ENCODE data around the gene SCNN1G. TPM values are rescaled to one million over a fixed set of nuclear protein-coding genes. Genes with fewer than 3 reads are reported as not detected.

Gene SCNN1G
- total RNA-seq, 1 donor from 2014 or later, result not detected

DNA sequence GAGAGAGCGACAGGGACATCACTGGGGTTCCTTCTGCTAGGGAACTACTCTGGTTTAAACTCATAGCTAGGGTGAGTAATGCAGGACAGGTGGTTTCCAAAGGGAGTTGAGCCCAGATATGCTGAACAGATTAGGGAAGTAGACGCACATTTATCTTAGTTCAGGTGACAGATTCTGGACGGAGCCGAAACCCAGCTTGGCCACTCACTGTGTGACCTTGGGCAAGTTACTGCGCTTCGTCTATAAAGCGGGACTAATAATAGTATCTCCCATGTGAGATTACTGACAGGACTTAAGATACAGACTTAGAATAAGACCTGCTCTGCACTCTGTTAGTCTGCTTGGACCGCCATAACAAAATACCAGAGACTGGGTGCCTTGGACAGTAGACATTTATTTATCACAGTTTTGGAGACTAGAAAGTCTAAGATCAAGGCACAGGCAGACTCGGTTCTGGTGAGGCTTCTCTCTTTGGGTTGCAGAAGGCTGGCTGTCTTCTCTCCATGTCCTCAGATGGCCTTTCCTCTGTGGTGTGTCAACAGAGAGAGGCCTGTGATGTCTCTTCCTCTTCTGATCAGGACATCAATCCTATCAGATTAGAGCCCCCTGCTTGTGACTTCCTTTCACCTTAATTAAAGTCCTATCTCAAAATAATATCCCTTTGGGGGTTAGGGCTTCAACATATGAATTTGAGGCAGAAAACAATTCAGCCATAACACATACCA is 12.1 kb downstream of the SCNN1G start:
- FAIRE-seq, result no peak

DNA sequence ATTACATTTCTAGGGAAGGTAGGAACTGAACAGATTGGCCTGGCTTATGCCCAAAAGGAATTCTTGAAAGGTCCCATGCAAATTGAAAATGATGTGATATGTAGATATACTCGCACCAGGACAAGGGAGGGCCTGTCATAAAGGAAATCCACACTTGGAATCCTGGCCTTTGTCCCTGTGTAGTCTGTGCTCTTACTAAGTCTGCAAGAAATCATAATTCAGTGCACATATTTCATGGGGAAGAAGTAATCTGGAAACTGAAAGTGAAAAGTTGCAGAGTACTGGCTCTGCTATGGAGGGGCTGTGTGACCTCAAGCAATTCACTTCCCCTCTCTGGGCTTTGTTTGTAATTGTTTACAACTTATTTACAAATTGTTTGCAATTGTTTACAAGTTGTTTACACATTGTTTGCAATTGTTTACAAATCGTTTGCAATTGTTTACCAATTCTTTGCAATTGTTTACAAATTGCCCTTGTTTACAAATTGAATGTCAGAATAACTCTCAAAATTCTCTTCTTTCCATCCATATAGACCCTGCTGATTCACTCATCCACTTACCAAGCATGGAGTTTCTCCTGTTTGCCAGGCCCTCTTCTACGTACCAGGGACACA is 12.9 kb downstream of the SCNN1G start:
- FAIRE-seq (peak; percentile 79), DNase-seq (ENCODE audit: low read depth) (no peak)
- Histone ChIP-seq H3K4me3 (ENCODE audit: low read depth, low read length) (no peak overlapping the region), H3K27me3 (ENCODE audit: control insufficient read depth, insufficient read depth, low read length) (no peaks in the 10 kb centered on the region), H3K36me3 (ENCODE audit: control insufficient read depth, insufficient read depth, low read length) (no peaks in the 10 kb centered on the region)
- TF ChIP-seq, protein P1, sequence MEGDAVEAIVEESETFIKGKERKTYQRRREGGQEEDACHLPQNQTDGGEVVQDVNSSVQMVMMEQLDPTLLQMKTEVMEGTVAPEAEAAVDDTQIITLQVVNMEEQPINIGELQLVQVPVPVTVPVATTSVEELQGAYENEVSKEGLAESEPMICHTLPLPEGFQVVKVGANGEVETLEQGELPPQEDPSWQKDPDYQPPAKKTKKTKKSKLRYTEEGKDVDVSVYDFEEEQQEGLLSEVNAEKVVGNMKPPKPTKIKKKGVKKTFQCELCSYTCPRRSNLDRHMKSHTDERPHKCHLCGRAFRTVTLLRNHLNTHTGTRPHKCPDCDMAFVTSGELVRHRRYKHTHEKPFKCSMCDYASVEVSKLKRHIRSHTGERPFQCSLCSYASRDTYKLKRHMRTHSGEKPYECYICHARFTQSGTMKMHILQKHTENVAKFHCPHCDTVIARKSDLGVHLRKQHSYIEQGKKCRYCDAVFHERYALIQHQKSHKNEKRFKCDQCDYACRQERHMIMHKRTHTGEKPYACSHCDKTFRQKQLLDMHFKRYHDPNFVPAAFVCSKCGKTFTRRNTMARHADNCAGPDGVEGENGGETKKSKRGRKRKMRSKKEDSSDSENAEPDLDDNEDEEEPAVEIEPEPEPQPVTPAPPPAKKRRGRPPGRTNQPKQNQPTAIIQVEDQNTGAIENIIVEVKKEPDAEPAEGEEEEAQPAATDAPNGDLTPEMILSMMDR (IDR thresholded peaks at IDR 0.05; ENCODE audit: insufficient read depth, low read length, severe bottlenecking), result no peak

More for the DNA sequence above, 12.1 kb downstream of the SCNN1G start:
- no peaks in the 10 kb centered on the region for H3K36me3 ChIP-seq (ENCODE audit: control insufficient read depth, insufficient read depth, low read length)
- TF ChIP-seq, protein P1 (IDR thresholded peaks at IDR 0.05; ENCODE audit: insufficient read depth, low read length, severe bottlenecking), result no peak
- DNase-seq (ENCODE audit: low read depth), result no peak
- H3K4me3 ChIP-seq (ENCODE audit: low read depth, low read length), result no peak overlapping the region
- H3K27me3 ChIP-seq (ENCODE audit: control insufficient read depth, insufficient read depth, low read length), result no peaks in the 10 kb centered on the region

DNA sequence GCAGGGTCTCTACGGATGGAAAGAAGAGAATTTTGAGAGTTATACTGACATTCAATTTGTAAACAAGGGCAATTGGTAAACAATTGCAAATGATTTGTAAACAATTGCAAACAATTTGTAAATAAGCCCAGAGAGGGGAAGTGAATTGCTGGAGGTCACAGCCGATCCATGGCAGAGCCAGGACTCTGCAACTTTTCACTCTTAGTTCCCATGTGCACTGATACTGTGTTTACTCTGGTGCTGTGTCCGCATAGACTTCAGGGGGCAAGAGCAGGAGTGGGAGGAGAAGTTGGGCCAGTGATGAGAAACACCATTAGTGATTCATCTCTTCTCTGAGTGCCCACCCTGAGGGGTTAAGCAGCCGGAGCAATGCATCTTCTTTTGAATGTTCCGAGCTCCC is 14.0 kb downstream of the SCNN1G start:
- DNase-seq (ENCODE audit: low read depth), result no peak
- peaks cover 4% of the 10 kb centered on the region for H3K27me3 ChIP-seq (ENCODE audit: control insufficient read depth, insufficient read depth, low read length)
- H3K36me3 ChIP-seq (ENCODE audit: control insufficient read depth, insufficient read depth, low read length), result no peaks in the 10 kb centered on the region
- no peak for FAIRE-seq
- H3K4me3 ChIP-seq (ENCODE audit: low read depth, low read length), result no peak overlapping the region
- TF ChIP-seq, protein P1 (IDR thresholded peaks at IDR 0.05; ENCODE audit: insufficient read depth, low read length, severe bottlenecking), result no peak

DNA sequence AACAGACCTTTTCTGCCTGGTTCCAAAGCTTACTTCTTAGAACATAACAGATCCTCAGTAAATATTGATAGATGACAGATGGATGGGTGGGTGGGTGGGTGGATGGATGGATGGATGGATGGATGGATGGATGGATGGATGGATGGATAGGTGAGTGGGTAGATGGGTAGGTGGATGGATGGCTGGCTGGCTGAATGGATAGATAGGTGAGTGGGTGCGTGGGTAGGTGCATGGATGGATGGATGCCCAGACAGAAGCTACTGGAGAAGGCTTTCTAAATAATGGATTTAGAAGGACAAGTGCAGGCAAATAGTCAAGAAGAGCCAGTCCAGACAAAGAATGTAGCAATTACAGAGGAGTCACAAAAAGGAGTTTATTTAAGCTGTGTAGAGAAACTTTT is 19.6 kb downstream of the SCNN1G start:
- H3K36me3 ChIP-seq (ENCODE audit: control insufficient read depth, insufficient read depth, low read length), result no peaks in the 10 kb centered on the region
- peaks cover 13% of the 10 kb centered on the region for H3K27me3 ChIP-seq (ENCODE audit: control insufficient read depth, insufficient read depth, low read length)
- FAIRE-seq (no peak), DNase-seq (ENCODE audit: low read depth) (no peak)
- no peak overlapping the region for H3K4me3 ChIP-seq (ENCODE audit: low read depth, low read length)
- TF ChIP-seq, protein P1 (IDR thresholded peaks at IDR 0.05; ENCODE audit: insufficient read depth, low read length, severe bottlenecking), result no peak

DNA sequence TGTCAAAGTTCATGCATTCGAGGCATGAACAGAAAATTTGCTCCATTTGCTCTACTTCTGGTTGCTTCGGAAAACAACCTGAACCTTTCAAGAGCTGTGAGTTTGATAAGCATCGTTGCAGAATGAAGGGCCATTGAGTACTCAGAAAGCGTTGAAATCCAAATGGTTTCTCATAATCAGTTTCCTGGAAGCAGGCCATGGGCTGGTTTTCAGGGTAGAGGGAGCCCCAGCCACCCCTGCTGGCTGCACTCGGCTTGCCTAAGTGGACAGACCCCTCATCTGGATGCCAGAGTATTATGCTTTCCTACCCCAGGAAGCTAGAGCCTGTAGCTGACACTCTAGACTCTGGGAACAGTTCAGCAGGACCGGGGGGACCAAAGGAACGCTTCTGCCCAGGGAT is 24.4 kb downstream of the SCNN1G start:
- Histone ChIP-seq H3K27me3 (ENCODE audit: control insufficient read depth, insufficient read depth, low read length) (peaks cover 12% of the 10 kb centered on the region), H3K4me3 (ENCODE audit: low read depth, low read length) (no peak overlapping the region), H3K36me3 (ENCODE audit: control insufficient read depth, insufficient read depth, low read length) (no peaks in the 10 kb centered on the region)
- DNase-seq (ENCODE audit: low read depth), result no peak
- TF ChIP-seq, protein P1 (IDR thresholded peaks at IDR 0.05; ENCODE audit: insufficient read depth, low read length, severe bottlenecking), result no peak
- FAIRE-seq, result no peak
